ENCODE results near the gene NTF3.

- TF ChIP-seq CTCF (IDR thresholded peaks at IDR 0.05) (no peak), POLR2A (IDR thresholded peaks at IDR 0.05) (no peak)
Observed at GRCh38 chr12:5452569-5452968, 20.7 kb downstream of the NTF3 start.

All from right lobe of liver (tissue), 4 donors.